GM03348 (cell line): Measurements from ENCODE around the gene SLC19A1.
"Not testable (repeated sequence)": the region's sequence is repeated elsewhere in the genome, so short reads cannot be mapped to it uniquely, and the experiment has no call there.

Experiments
- DNase-seq: peaks from one replicate; pipeline ENCODE4 v3.0.0; 2012; ENCODE audit warnings: low spot score

Gene SLC19A1

GRCh38 chr21:45533361-45533845, 8.8 kb downstream of the SLC19A1 start:
- no peak for DNase-seq

GRCh38 chr21:45532826-45533360, 9.3 kb downstream of the SLC19A1 start:
- DNase-seq: no peak

- DNase-seq: no peak
Measured at GRCh38 chr21:45531393-45532215, 10.6 kb downstream of the SLC19A1 start.

GRCh38 chr21:45531114-45531392, 11.2 kb downstream of the SLC19A1 start:
- DNase-seq: not testable (repeated sequence)

- no peak for DNase-seq
Measured at GRCh38 chr21:45530423-45531113, 11.7 kb downstream of the SLC19A1 start.

GRCh38 chr21:45529785-45530422, 12.3 kb downstream of the SLC19A1 start:
- DNase-seq: no peak

GRCh38 chr21:45528981-45529784, 13.1 kb downstream of the SLC19A1 start:
- DNase-seq: no peak

GRCh38 chr21:45528028-45528705, 14.1 kb downstream of the SLC19A1 start:
- no peak for DNase-seq

GRCh38 chr21:45527151-45527999, 14.9 kb downstream of the SLC19A1 start:
- DNase-seq: not testable (repeated sequence)

GRCh38 chr21:45525910-45526306, 16.3 kb downstream of the SLC19A1 start:
- DNase-seq: no peak

- DNase-seq: no peak
Measured at GRCh38 chr21:45525153-45525909, 16.9 kb downstream of the SLC19A1 start.

GRCh38 chr21:45524756-45525152, 17.5 kb downstream of the SLC19A1 start:
- DNase-seq: no peak

- no peak for DNase-seq
Measured at GRCh38 chr21:45523411-45524101, 18.7 kb downstream of the SLC19A1 start.

GRCh38 chr21:45522986-45523385, 19.3 kb downstream of the SLC19A1 start:
- DNase-seq: no peak

GRCh38 chr21:45522381-45522780, 19.9 kb downstream of the SLC19A1 start:
- no peak for DNase-seq

GRCh38 chr21:45521241-45521640, 21.0 kb downstream of the SLC19A1 start:
- no peak for DNase-seq

GRCh38 chr21:45519182-45519581, 23.1 kb downstream of the SLC19A1 start:
- DNase-seq: no peak

GRCh38 chr21:45518742-45519141, 23.5 kb downstream of the SLC19A1 start:
- no peak for DNase-seq
